ENCODE data around the gene MAD1L1. TPM values are rescaled to one million over a fixed set of nuclear protein-coding genes. Genes with fewer than 3 reads are reported as not detected.

Gene MAD1L1
- total RNA-seq, 1 donor from 2014 or later = 55.0 TPM

GRCh38 chr7:2152646-2153045, 80.1 kb downstream of the MAD1L1 start:
- no peak for DNase-seq (ENCODE audit: low spot score)
- Mint-ChIP-seq H3K27ac (no peak overlapping the region), H3K27me3 (ENCODE audit: low read depth) (no peaks in the 10 kb centered on the region), H3K36me3 (ENCODE audit: low read depth) (no peaks in the 10 kb centered on the region), H3K4me1 (ENCODE audit: low read depth) (no peaks in the 10 kb centered on the region), H3K9me3 (no peaks in the 10 kb centered on the region), H3K4me3 (ENCODE audit: low read depth) (no peak overlapping the region)
- intact Hi-C loops (cut with micrococcal nuclease) = no loop called here

- DNase-seq (ENCODE audit: low spot score) = no peak
- Mint-ChIP-seq H3K9me3 (no peaks in the 10 kb centered on the region), H3K27me3 (ENCODE audit: low read depth) (no peaks in the 10 kb centered on the region), H3K4me3 (ENCODE audit: low read depth) (no peak overlapping the region), H3K27ac (no peak overlapping the region), H3K4me1 (ENCODE audit: low read depth) (no peaks in the 10 kb centered on the region), H3K36me3 (ENCODE audit: low read depth) (no peaks in the 10 kb centered on the region)
- intact Hi-C loops (cut with micrococcal nuclease) = no loop called here
Observed at GRCh38 chr7:2151801-2152612, 80.7 kb downstream of the MAD1L1 start.

GRCh38 chr7:2151237-2151636, 81.5 kb downstream of the MAD1L1 start:
- Mint-ChIP-seq H3K4me1 (ENCODE audit: low read depth) (no peaks in the 10 kb centered on the region), H3K27me3 (ENCODE audit: low read depth) (no peaks in the 10 kb centered on the region), H3K36me3 (ENCODE audit: low read depth) (no peaks in the 10 kb centered on the region), H3K4me3 (ENCODE audit: low read depth) (no peak overlapping the region), H3K9me3 (no peaks in the 10 kb centered on the region), H3K27ac (no peak overlapping the region)
- DNase-seq (ENCODE audit: low spot score) = no peak
- intact Hi-C loops (cut with micrococcal nuclease) = no loop called here

- DNase-seq (ENCODE audit: low spot score) = no peak
- no peak overlapping the region for H3K4me3 Mint-ChIP-seq (ENCODE audit: low read depth)
- no peaks in the 10 kb centered on the region for H3K9me3 Mint-ChIP-seq
- H3K27ac Mint-ChIP-seq = no peak overlapping the region
- H3K4me1 Mint-ChIP-seq (ENCODE audit: low read depth) = no peaks in the 10 kb centered on the region
- no peaks in the 10 kb centered on the region for H3K36me3 Mint-ChIP-seq (ENCODE audit: low read depth)
- no peaks in the 10 kb centered on the region for H3K27me3 Mint-ChIP-seq (ENCODE audit: low read depth)
- intact Hi-C loops (cut with micrococcal nuclease) = no loop called here
Observed at GRCh38 chr7:2150445-2150815, 82.3 kb downstream of the MAD1L1 start.

- no peaks in the 10 kb centered on the region for H3K27me3 Mint-ChIP-seq (ENCODE audit: low read depth)
- H3K4me1 Mint-ChIP-seq (ENCODE audit: low read depth) = no peaks in the 10 kb centered on the region
- DNase-seq (ENCODE audit: low spot score) = no peak
- H3K4me3 Mint-ChIP-seq (ENCODE audit: low read depth) = no peak overlapping the region
- intact Hi-C loops (cut with micrococcal nuclease) = no loop called here
- no peak overlapping the region for H3K27ac Mint-ChIP-seq
- no peaks in the 10 kb centered on the region for H3K36me3 Mint-ChIP-seq (ENCODE audit: low read depth)
- no peaks in the 10 kb centered on the region for H3K9me3 Mint-ChIP-seq
Observed at GRCh38 chr7:2149672-2150444, 82.9 kb downstream of the MAD1L1 start.

- Mint-ChIP-seq H3K4me3 (ENCODE audit: low read depth) (no peak overlapping the region), H3K36me3 (ENCODE audit: low read depth) (no peaks in the 10 kb centered on the region), H3K9me3 (no peaks in the 10 kb centered on the region)
Observed at GRCh38 chr7:2148814-2149213, 83.9 kb downstream of the MAD1L1 start.

GRCh38 chr7:2148189-2148588, 84.6 kb downstream of the MAD1L1 start:
- H3K4me1 Mint-ChIP-seq (ENCODE audit: low read depth) = no peaks in the 10 kb centered on the region
- H3K27me3 Mint-ChIP-seq (ENCODE audit: low read depth) = no peaks in the 10 kb centered on the region
- H3K4me3 Mint-ChIP-seq (ENCODE audit: low read depth) = no peak overlapping the region
- DNase-seq (ENCODE audit: low spot score) = no peak
- H3K36me3 Mint-ChIP-seq (ENCODE audit: low read depth) = no peaks in the 10 kb centered on the region
- H3K9me3 Mint-ChIP-seq = no peaks in the 10 kb centered on the region
- intact Hi-C loops (cut with micrococcal nuclease) = no loop called here
- no peak overlapping the region for H3K27ac Mint-ChIP-seq

More at GRCh38 chr7:2148814-2149213, 83.9 kb downstream of the MAD1L1 start:
- no peak for DNase-seq (ENCODE audit: low spot score)
- H3K27ac Mint-ChIP-seq = no peak overlapping the region
- intact Hi-C loops (cut with micrococcal nuclease) = no loop called here
- no peaks in the 10 kb centered on the region for H3K27me3 Mint-ChIP-seq (ENCODE audit: low read depth)
- H3K4me1 Mint-ChIP-seq (ENCODE audit: low read depth) = no peaks in the 10 kb centered on the region

- Mint-ChIP-seq H3K4me1 (ENCODE audit: low read depth) (no peaks in the 10 kb centered on the region), H3K36me3 (ENCODE audit: low read depth) (no peaks in the 10 kb centered on the region)
Observed at GRCh38 chr7:2146676-2147472, 85.9 kb downstream of the MAD1L1 start.

GRCh38 chr7:2145835-2146580, 86.7 kb downstream of the MAD1L1 start:
- DNase-seq (ENCODE audit: low spot score) = no peak
- Mint-ChIP-seq H3K4me3 (ENCODE audit: low read depth) (no peak overlapping the region), H3K9me3 (no peaks in the 10 kb centered on the region), H3K27me3 (ENCODE audit: low read depth) (no peaks in the 10 kb centered on the region), H3K36me3 (ENCODE audit: low read depth) (no peaks in the 10 kb centered on the region), H3K4me1 (ENCODE audit: low read depth) (no peaks in the 10 kb centered on the region), H3K27ac (no peak overlapping the region)
- intact Hi-C loops (cut with micrococcal nuclease) = no loop called here

More at GRCh38 chr7:2146676-2147472, 85.9 kb downstream of the MAD1L1 start:
- intact Hi-C loops (cut with micrococcal nuclease) = no loop called here
- DNase-seq (ENCODE audit: low spot score) = no peak
- Mint-ChIP-seq H3K9me3 (no peaks in the 10 kb centered on the region), H3K27me3 (ENCODE audit: low read depth) (no peaks in the 10 kb centered on the region), H3K4me3 (ENCODE audit: low read depth) (no peak overlapping the region), H3K27ac (no peak overlapping the region)

- H3K9me3 Mint-ChIP-seq = no peaks in the 10 kb centered on the region
Observed at GRCh38 chr7:2144926-2145325, 87.8 kb downstream of the MAD1L1 start.

GRCh38 chr7:2143981-2144595, 88.7 kb downstream of the MAD1L1 start:
- Mint-ChIP-seq H3K36me3 (ENCODE audit: low read depth) (no peaks in the 10 kb centered on the region), H3K27me3 (ENCODE audit: low read depth) (no peaks in the 10 kb centered on the region), H3K4me1 (ENCODE audit: low read depth) (no peaks in the 10 kb centered on the region), H3K4me3 (ENCODE audit: low read depth) (no peak overlapping the region), H3K27ac (no peak overlapping the region), H3K9me3 (no peaks in the 10 kb centered on the region)
- no peak for DNase-seq (ENCODE audit: low spot score)
- intact Hi-C loops (cut with micrococcal nuclease) = no loop called here

More at GRCh38 chr7:2144926-2145325, 87.8 kb downstream of the MAD1L1 start:
- intact Hi-C loops (cut with micrococcal nuclease) = no loop called here
- Mint-ChIP-seq H3K4me3 (ENCODE audit: low read depth) (no peak overlapping the region), H3K4me1 (ENCODE audit: low read depth) (no peaks in the 10 kb centered on the region), H3K36me3 (ENCODE audit: low read depth) (no peaks in the 10 kb centered on the region), H3K27ac (no peak overlapping the region), H3K27me3 (ENCODE audit: low read depth) (no peaks in the 10 kb centered on the region)
- no peak for DNase-seq (ENCODE audit: low spot score)

GRCh38 chr7:2143450-2143849, 89.3 kb downstream of the MAD1L1 start:
- H3K4me1 Mint-ChIP-seq (ENCODE audit: low read depth) = no peaks in the 10 kb centered on the region
- no peaks in the 10 kb centered on the region for H3K36me3 Mint-ChIP-seq (ENCODE audit: low read depth)
- no peak overlapping the region for H3K4me3 Mint-ChIP-seq (ENCODE audit: low read depth)
- DNase-seq (ENCODE audit: low spot score) = no peak
- intact Hi-C loops (cut with micrococcal nuclease) = no loop called here
- no peaks in the 10 kb centered on the region for H3K27me3 Mint-ChIP-seq (ENCODE audit: low read depth)
- H3K27ac Mint-ChIP-seq = no peak overlapping the region
- no peaks in the 10 kb centered on the region for H3K9me3 Mint-ChIP-seq

Data from activated T-helper 2 cell treated with anti-CD3 and anti-CD28 coated beads, Interferon-gamma antibody, Interleukin-2, Interleukin-4, amounts not matched to agents 10 μg/mL and 5 μg/mL and 100 μg/mL, durations not matched to agents 14 hours and 24 hours and 36 hours (primary cell).